Colon (tissue), 2 donors: Measurements from ENCODE around the gene CSNK2B.

Experiments used
- FAIRE-seq: peaks from 2 replicates; lab custom pipeline; 2012; peaks lifted over from hg19 to GRCh38; lab: Jason Lieb, UNC
- donor health status: control.
- donor health status: control.

Gene CSNK2B

GRCh38 chr6:31665501-31666336 lies at the start of gene CSNK2B:
TSS of gene CSNK2B (plus strand) at chr6:31666080. CDS start at chr6:31666832, 752 bp downstream.
- FAIRE-seq = no peak

- FAIRE-seq = no peak
These were observed 48.9 kb upstream of the CSNK2B start for GRCh38 chr6:31617010-31617409.

- FAIRE-seq = peak; percentile 47
These were observed 45.9 kb upstream of the CSNK2B start for GRCh38 chr6:31619805-31620585.

GRCh38 chr6:31620586-31621319 lies 45.1 kb upstream of the CSNK2B start, which contains the start of gene PRRC2A:
TSS of gene PRRC2A (plus strand) at chr6:31620715. CDS start at chr6:31622790, 2,075 bp downstream.
- FAIRE-seq = no peak

DNA sequence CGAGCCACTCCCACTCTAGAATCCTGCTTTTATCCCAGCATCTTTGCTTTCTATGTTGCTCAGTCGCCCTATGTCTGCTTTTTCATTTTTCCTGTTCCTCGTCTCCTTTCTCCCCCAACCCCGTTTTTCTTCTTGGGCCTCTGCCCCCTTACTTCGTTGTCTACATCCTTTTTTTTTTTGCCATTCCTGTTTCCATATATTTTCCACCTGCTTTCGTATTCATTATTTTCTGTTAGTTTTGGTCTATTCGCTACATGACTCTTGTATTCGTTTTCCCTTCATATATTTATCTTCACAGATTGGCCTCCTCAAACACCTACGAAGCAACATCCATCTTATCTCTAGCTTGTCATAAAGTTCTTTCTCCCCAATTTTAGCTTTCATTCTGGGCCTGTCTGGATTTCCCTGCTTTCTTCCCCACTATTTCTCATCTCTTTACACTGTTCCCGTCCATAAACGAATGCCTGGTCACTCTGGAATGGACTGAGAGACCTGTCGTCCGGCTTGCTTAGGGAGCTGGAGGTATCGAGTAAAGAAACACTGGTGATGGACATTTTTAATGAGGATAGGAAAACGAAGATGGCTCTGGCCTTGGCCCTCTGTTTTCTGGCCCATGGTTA lies 44.5 kb upstream of the CSNK2B start:
- FAIRE-seq = no peak

- FAIRE-seq = no peak
These were observed 43.9 kb upstream of the CSNK2B start for GRCh38 chr6:31621991-31622390.

DNA sequence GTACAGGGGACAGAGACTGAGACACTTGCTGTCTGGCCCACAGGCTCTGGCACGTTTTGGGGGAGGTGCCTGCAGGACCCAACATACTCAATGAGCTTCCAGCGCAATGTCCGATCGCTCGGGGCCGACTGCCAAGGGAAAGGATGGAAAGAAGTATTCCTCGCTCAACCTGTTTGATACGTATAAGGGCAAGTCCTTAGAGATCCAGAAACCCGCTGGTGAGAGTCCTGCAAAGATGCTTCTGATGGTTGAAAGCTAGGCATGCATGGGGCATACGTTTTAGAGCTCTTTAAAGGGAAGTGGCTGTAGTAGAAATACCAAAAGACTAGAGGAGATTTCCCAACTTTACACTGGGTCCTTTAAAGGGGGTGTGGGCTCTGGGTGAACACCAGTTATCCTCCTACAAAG lies 43.2 kb upstream of the CSNK2B start:
- no peak for FAIRE-seq

GRCh38 chr6:31624070-31624469 lies 41.8 kb upstream of the CSNK2B start:
- FAIRE-seq = no peak

DNA sequence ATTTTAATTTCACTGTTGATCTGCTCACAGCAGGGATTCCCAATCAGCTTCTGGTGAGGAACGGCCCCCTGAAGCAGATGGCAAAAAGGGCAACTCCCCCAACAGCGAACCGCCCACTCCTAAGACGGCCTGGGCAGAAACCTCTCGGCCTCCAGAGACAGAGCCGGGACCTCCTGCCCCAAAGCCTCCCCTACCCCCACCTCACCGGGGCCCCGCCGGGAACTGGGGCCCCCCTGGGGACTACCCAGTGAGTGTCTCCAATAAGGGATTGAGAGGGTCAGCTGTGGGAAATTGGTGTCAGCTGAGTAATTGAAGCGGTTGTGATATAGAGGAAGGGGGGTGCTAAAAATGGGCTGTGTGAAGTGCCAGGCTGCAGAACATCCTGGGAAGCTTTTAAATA lies 38.9 kb upstream of the CSNK2B start:
- FAIRE-seq = no peak

- no peak for FAIRE-seq
These were observed 38.1 kb upstream of the CSNK2B start for GRCh38 chr6:31627690-31628287.

- FAIRE-seq = no peak
These were observed 36.9 kb upstream of the CSNK2B start for GRCh38 chr6:31629014-31629413.

GRCh38 chr6:31630177-31630934 lies 35.5 kb upstream of the CSNK2B start:
- FAIRE-seq = no peak

- no peak for FAIRE-seq
These were observed 34.7 kb upstream of the CSNK2B start for GRCh38 chr6:31631209-31631608.

GRCh38 chr6:31631681-31632278 lies 34.1 kb upstream of the CSNK2B start:
- no peak for FAIRE-seq

- FAIRE-seq = no peak
These were observed 33.5 kb upstream of the CSNK2B start for GRCh38 chr6:31632279-31632946.

DNA sequence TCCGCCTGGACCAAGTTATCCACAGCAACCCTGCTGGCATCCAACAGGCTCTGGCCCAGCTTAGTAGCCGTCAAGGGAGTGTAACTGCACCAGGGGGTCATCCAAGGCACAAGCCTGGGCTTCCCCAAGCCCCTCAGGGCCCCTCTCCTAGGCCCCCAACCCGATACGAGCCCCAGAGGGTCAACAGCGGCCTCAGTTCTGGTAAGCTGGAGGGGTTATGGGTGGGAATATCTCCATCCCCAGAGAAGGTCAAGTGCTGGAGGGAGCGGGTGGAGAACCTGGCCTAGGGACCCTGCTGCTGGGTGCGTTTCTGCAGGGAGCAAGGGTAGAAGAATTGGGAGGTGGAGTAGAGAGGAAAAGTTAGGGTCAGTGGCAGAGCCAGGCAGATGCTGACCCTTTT lies 32.4 kb upstream of the CSNK2B start:
- no peak for FAIRE-seq

GRCh38 chr6:31634131-31634530 lies 31.7 kb upstream of the CSNK2B start:
- FAIRE-seq = no peak

- no peak for FAIRE-seq
These were observed 30.8 kb upstream of the CSNK2B start for GRCh38 chr6:31634969-31635575.
